ENCODE measurements around the gene DCP1A. TPM values are rescaled to one million over a fixed set of nuclear protein-coding genes. Genes with fewer than 3 reads are reported as not detected.

The DCP1A gene
- total and polyA plus RNA-seq, 2 experiments from 2014 or later = 19.3 to 32.0 TPM

DNA sequence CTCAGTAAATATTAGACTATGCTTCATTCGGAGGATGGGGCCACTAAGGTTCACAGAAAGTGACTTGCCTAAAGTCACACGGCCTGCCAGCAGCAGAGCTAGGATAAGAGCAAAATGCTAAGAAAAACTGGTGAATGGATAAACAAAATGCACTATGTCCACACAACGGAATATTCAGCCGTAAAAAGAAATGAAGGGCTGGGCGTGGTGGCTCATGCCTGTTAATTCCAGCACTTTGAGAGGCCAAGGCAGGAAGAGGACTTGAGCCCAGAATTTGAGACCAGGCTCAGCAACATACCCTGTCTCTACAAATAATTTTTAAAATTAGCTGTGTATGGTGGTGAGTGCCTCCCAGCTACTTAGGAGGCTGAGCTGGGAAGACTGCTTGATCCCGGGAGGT is 99.2 kb downstream of the DCP1A start:
- Histone ChIP-seq H4K20me1 (replicated peaks; ENCODE audit: insufficient read depth) (peaks cover 94% of the 10 kb centered on the region), H3K36me3 (ENCODE audit: insufficient read depth) (peaks cover 16% of the 10 kb centered on the region; the same call in 1 of the 2 replicates), H3K27ac (ENCODE audit: low read depth) (peak overlapping the region; percentile 33; the same call in 1 of the 2 replicates), H3K4me2 (peak overlapping the region; percentile 69; the same call in 1 of the 2 replicates), H3K79me2 (replicated peaks; ENCODE audit: insufficient read depth) (peaks cover 100% of the 10 kb centered on the region), H3K4me1 (ENCODE audit: insufficient read depth) (peaks cover 91% of the 10 kb centered on the region), H2AFZ (no peak overlapping the region), H3K4me3 (no peak overlapping the region), H3K9me2 (ENCODE audit: insufficient read depth) (no peaks in the 10 kb centered on the region), H3F3A (replicated peaks; ENCODE audit: low read depth) (peaks cover 11% of the 10 kb centered on the region), H3K27me3 (ENCODE audit: insufficient read depth) (no peaks in the 10 kb centered on the region)
- peaks cover 86% of the 10 kb centered on the region for H3K4me1 Mint-ChIP-seq
- DNase-seq (ENCODE audit: low spot score) = no peak
- H3K27me3 Mint-ChIP-seq (ENCODE audit: insufficient read depth, low read depth, poor library complexity) = peaks cover 14% of the 10 kb centered on the region
- peaks cover 76% of the 10 kb centered on the region for H3K36me3 Mint-ChIP-seq (ENCODE audit: low read depth)
- TF ChIP-seq, protein P1, sequence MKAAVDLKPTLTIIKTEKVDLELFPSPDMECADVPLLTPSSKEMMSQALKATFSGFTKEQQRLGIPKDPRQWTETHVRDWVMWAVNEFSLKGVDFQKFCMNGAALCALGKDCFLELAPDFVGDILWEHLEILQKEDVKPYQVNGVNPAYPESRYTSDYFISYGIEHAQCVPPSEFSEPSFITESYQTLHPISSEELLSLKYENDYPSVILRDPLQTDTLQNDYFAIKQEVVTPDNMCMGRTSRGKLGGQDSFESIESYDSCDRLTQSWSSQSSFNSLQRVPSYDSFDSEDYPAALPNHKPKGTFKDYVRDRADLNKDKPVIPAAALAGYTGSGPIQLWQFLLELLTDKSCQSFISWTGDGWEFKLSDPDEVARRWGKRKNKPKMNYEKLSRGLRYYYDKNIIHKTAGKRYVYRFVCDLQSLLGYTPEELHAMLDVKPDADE (IDR thresholded peaks at IDR 0.05) = no peak
- no peak for TF ChIP-seq EZH2 (IDR thresholded peaks at IDR 0.05; ENCODE audit: low read depth, unreplicated experiment)
- TF ChIP-seq NANOG (IDR thresholded peaks at IDR 0.05; ENCODE audit: borderline replicate concordance) = no peak
- no peak for TF ChIP-seq EZH2phosphoT487 (IDR thresholded peaks at IDR 0.05; ENCODE audit: unreplicated experiment)
- no peak for TF ChIP-seq STAT1 (IDR thresholded peaks at IDR 0.05; ENCODE audit: unreplicated experiment)
- TF ChIP-seq, protein P2, sequence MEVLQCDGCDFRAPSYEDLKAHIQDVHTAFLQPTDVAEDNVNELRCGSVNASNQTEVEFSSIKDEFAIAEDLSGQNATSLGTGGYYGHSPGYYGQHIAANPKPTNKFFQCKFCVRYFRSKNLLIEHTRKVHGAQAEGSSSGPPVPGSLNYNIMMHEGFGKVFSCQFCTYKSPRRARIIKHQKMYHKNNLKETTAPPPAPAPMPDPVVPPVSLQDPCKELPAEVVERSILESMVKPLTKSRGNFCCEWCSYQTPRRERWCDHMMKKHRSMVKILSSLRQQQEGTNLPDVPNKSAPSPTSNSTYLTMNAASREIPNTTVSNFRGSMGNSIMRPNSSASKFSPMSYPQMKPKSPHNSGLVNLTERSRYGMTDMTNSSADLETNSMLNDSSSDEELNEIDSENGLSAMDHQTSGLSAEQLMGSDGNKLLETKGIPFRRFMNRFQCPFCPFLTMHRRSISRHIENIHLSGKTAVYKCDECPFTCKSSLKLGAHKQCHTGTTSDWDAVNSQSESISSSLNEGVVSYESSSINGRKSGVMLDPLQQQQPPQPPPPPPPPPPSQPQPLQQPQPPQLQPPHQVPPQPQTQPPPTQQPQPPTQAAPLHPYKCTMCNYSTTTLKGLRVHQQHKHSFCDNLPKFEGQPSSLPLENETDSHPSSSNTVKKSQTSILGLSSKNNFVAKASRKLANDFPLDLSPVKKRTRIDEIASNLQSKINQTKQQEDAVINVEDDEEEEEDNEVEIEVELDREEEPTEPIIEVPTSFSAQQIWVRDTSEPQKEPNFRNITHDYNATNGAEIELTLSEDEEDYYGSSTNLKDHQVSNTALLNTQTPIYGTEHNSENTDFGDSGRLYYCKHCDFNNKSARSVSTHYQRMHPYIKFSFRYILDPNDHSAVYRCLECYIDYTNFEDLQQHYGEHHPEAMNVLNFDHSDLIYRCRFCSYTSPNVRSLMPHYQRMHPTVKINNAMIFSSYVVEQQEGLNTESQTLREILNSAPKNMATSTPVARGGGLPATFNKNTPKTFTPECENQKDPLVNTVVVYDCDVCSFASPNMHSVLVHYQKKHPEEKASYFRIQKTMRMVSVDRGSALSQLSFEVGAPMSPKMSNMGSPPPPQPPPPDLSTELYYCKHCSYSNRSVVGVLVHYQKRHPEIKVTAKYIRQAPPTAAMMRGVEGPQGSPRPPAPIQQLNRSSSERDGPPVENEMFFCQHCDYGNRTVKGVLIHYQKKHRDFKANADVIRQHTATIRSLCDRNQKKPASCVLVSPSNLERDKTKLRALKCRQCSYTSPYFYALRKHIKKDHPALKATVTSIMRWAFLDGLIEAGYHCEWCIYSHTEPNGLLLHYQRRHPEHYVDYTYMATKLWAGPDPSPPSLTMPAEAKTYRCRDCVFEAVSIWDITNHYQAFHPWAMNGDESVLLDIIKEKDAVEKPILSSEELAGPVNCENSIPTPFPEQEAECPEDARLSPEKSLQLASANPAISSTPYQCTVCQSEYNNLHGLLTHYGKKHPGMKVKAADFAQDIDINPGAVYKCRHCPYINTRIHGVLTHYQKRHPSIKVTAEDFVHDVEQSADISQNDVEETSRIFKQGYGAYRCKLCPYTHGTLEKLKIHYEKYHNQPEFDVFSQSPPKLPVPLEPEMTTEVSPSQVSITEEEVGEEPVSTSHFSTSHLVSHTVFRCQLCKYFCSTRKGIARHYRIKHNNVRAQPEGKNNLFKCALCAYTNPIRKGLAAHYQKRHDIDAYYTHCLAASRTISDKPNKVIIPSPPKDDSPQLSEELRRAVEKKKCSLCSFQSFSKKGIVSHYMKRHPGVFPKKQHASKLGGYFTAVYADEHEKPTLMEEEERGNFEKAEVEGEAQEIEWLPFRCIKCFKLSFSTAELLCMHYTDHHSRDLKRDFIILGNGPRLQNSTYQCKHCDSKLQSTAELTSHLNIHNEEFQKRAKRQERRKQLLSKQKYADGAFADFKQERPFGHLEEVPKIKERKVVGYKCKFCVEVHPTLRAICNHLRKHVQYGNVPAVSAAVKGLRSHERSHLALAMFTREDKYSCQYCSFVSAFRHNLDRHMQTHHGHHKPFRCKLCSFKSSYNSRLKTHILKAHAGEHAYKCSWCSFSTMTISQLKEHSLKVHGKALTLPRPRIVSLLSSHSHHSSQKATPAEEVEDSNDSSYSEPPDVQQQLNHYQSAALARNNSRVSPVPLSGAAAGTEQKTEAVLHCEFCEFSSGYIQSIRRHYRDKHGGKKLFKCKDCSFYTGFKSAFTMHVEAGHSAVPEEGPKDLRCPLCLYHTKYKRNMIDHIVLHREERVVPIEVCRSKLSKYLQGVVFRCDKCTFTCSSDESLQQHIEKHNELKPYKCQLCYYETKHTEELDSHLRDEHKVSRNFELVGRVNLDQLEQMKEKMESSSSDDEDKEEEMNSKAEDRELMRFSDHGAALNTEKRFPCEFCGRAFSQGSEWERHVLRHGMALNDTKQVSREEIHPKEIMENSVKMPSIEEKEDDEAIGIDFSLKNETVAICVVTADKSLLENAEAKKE (CRISPR knock-in tag; IDR thresholded peaks at IDR 0.05) = no peak
- no peak for TF ChIP-seq ZNF331 (CRISPR knock-in tag; IDR thresholded peaks at IDR 0.05; ENCODE audit: low read depth)
- TF ChIP-seq, protein P3, sequence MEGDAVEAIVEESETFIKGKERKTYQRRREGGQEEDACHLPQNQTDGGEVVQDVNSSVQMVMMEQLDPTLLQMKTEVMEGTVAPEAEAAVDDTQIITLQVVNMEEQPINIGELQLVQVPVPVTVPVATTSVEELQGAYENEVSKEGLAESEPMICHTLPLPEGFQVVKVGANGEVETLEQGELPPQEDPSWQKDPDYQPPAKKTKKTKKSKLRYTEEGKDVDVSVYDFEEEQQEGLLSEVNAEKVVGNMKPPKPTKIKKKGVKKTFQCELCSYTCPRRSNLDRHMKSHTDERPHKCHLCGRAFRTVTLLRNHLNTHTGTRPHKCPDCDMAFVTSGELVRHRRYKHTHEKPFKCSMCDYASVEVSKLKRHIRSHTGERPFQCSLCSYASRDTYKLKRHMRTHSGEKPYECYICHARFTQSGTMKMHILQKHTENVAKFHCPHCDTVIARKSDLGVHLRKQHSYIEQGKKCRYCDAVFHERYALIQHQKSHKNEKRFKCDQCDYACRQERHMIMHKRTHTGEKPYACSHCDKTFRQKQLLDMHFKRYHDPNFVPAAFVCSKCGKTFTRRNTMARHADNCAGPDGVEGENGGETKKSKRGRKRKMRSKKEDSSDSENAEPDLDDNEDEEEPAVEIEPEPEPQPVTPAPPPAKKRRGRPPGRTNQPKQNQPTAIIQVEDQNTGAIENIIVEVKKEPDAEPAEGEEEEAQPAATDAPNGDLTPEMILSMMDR (conservative IDR thresholded peaks at IDR 0.05; ENCODE audit: low read depth in 2 of 2) = no peak
- TF ChIP-seq ZNF114 (CRISPR knock-in tag; IDR thresholded peaks at IDR 0.05) = no peak
- H3K9me3 Mint-ChIP-seq = no peaks in the 10 kb centered on the region
- H3K27ac Mint-ChIP-seq = peak overlapping the region; percentile 70; the same call in 1 of the 2 replicates
- H3K4me3 Mint-ChIP-seq = peak overlapping the region; percentile 19; the same call in 1 of the 3 replicates
- no peak for ATAC-seq

All from GM23338 (cell line).